K562 (cell line): ENCODE results near the gene PRM1. TPM values are rescaled to one million over a fixed set of nuclear protein-coding genes. Genes with fewer than 3 reads are reported as not detected.

ENCODE experiments used
- ATAC-seq: fragments of 200-7000 bp; cut with Tn5 transposase; 3 replicates; pipeline ENCODE4 v1.9.1; 2020; ENCODE audit warnings: moderate library complexity
- BruUV-seq: library from RNA; stranded (reverse); fragments of 400-500 nt; replicated peaks from 2 replicates; lab custom pipeline; 2021; lab: Mats Ljungman, UMichigan
- CTCF ChIA-PET: fragments of 300-600 bp; formaldehyde crosslinking; extraction: SDS; loops from one replicate; lab custom pipeline; 2021; ENCODE audit warnings: low intra/inter-chr PET ratio; lab: Yijun Ruan, JAX
- POLR2A ChIA-PET: fragments of 300-600, 350-650 bp; sonication (Branson Sonifier 250); formaldehyde crosslinking; extraction: SDS; loops from one replicate; lab custom pipeline; 2021; ENCODE audit warnings: antibody characterized with exemption, inconsistent platforms; lab: Yijun Ruan, JAX
- DNase-seq, 4 experiments: peaks; one replicate each; pipeline versions ENCODE4 v3.0.0 to v3.0.0-alpha.2; 2011 to 2018; ENCODE audit warnings: low spot score in 3 of 4, mixed read lengths in 3 of 4; ENCODE audit errors: extremely low read depth in 1 of 4
- FAIRE-seq: peaks from 2 replicates; lab custom pipeline; 2011; peaks lifted over from hg19 to GRCh38; lab: Jason Lieb, UNC
- H2AFZ ChIP-seq: 2 replicates; pipeline ENCODE4 v1.6.0; 2011; ENCODE audit warnings: low read depth, low read length, control low read depth, inconsistent platforms
- H3K27ac ChIP-seq: fragments of 200-600 bp; 3 replicates; pipeline ENCODE4 v1.8.0; 2011; ENCODE audit warnings: low read depth, mild to moderate bottlenecking, control low read depth, inconsistent platforms, low read length, moderate library complexity, mixed read lengths; ENCODE audit errors: extremely low read depth
- H3K27me3 ChIP-seq, 2 experiments: fragments of 300-600 bp in 1 of 2; 2 replicates in 1 of 2; 3 replicates in 1 of 2; pipeline versions ENCODE4 v1.6.0 to v1.8.0; 2011; ENCODE audit warnings: inconsistent platforms in 2 of 2, low read length in 2 of 2, mild to moderate bottlenecking in 1 of 2, mixed read lengths in 1 of 2, moderate library complexity in 1 of 2; ENCODE audit not compliant: control insufficient read depth in 2 of 2, insufficient read depth in 2 of 2
- H3K36me3 ChIP-seq: fragments of 300-600 bp; 3 replicates; pipeline ENCODE4 v1.8.0; 2011; ENCODE audit warnings: mild to moderate bottlenecking, low read length, inconsistent platforms; ENCODE audit not compliant: control insufficient read depth, insufficient read depth
- H3K4me1 ChIP-seq, 2 experiments: fragments of 200-600 bp in 1 of 2; replicated peaks in 1 of 2; 2 replicates in 1 of 2; 3 replicates in 1 of 2; pipeline versions ENCODE4 v1.5.1 to v1.8.0; 2011; ENCODE audit warnings: inconsistent platforms in 2 of 2, low read length in 2 of 2, mild to moderate bottlenecking in 1 of 2, mixed read lengths in 1 of 2, moderate library complexity in 1 of 2; ENCODE audit not compliant: control insufficient read depth in 2 of 2, insufficient read depth in 2 of 2
- H3K4me2 ChIP-seq: 2 replicates; pipeline ENCODE4 v1.6.1; 2011; ENCODE audit warnings: low read length, control low read depth, inconsistent platforms, mixed read lengths; ENCODE audit not compliant: insufficient read depth
- H3K4me3 ChIP-seq: fragments of 200-600 bp; sonication (generic), shearing (Covaris generic); 2 replicates; pipeline ENCODE4 v1.5.1; 2016; ENCODE audit warnings: control low read depth, inconsistent platforms
- H3K79me2 ChIP-seq: fragments of 200-600 bp; 3 replicates; pipeline ENCODE4 v1.8.0; 2011; ENCODE audit warnings: low read length, inconsistent platforms; ENCODE audit not compliant: control insufficient read depth, insufficient read depth
- H3K9ac ChIP-seq, 2 experiments: 2 replicates each; pipeline versions ENCODE4 v1.6.0 to v1.6.1; 2011; ENCODE audit warnings: low read depth in 2 of 2, low read length in 2 of 2, control low read depth in 1 of 2, inconsistent platforms in 1 of 2, mild to moderate bottlenecking in 1 of 2, mixed read lengths in 1 of 2; ENCODE audit not compliant: insufficient read depth in 1 of 2
- H3K9me1 ChIP-seq: one replicate; pipeline ENCODE4 v1.6.0; 2011; ENCODE audit warnings: inconsistent platforms, mild to moderate bottlenecking, low read length, moderate library complexity; ENCODE audit not compliant: control insufficient read depth, insufficient read depth
- H3K9me3 ChIP-seq: replicated peaks from 2 replicates; pipeline ENCODE4 v1.5.1; 2011; ENCODE audit warnings: low read depth, low read length, inconsistent platforms; ENCODE audit not compliant: control insufficient read depth, insufficient read depth
- H4K20me1 ChIP-seq: replicated peaks from 2 replicates; pipeline ENCODE4 v1.6.1; 2011; ENCODE audit warnings: low read length, inconsistent platforms, mixed read lengths; ENCODE audit not compliant: control insufficient read depth, insufficient read depth
- CBX1 ChIP-seq: sonication (generic); IDR thresholded peaks from 2 replicates; pipeline ENCODE4 v1.6.1; 2016; ENCODE audit warnings: antibody characterized with exemption, low read depth, mild to moderate bottlenecking
- CEBPB ChIP-seq: fragments of 450-650 bp; IDR thresholded peaks from 2 replicates; pipeline ENCODE4 v1.6.1; 2016; ENCODE audit warnings: missing genetic modification characterization, missing compliant biosample characterization
- CREBBP ChIP-seq: IDR thresholded peaks from one replicate; pipeline ENCODE4 v1.6.1; 2012; ENCODE audit warnings: low read depth, mild to moderate bottlenecking, control low read depth, inconsistent platforms, low read length
- FOXJ2 ChIP-seq: fragments of 200-800 bp; sonication (Bioruptor generic); IDR thresholded peaks from 2 replicates; pipeline ENCODE4 v1.6.1; 2016; ENCODE audit warnings: missing genetic modification characterization, missing compliant biosample characterization
- GTF2F1 ChIP-seq: IDR thresholded peaks from 2 replicates; pipeline ENCODE4 v1.6.1; 2011; ENCODE audit warnings: low read depth, low read length, improper control_type of control experiment
- HSF4 ChIP-seq: fragments of 250-450 bp; sonication (Bioruptor Pico); IDR thresholded peaks from 2 replicates; pipeline ENCODE4 v2.1.2; 2022; ENCODE audit warnings: mild to moderate bottlenecking, moderate library complexity, borderline replicate concordance
- KDM4B ChIP-seq, 2 experiments: fragments of 450-650 bp in 1 of 2; sonication (generic) in 1 of 2; IDR thresholded peaks; 2 replicates each; pipeline ENCODE4 v1.6.1; 2016 to 2017; ENCODE audit warnings: borderline replicate concordance in 2 of 2, antibody characterized with exemption in 1 of 2, low read depth in 1 of 2, mild to moderate bottlenecking in 1 of 2
- PHB ChIP-seq: fragments of 250-450 bp; sonication (Bioruptor Pico); IDR thresholded peaks from 2 replicates; pipeline ENCODE4 v1.5.0; 2021
- TBP ChIP-seq: optimal IDR thresholded peaks from 2 replicates; pipeline ENCODE3; 2011; ENCODE audit warnings: low read depth, low read length, improper control_type of control experiment
- WHSC1 ChIP-seq: IDR thresholded peaks from one replicate; pipeline ENCODE4 v1.6.1; 2012; ENCODE audit warnings: low read length, control low read depth, inconsistent platforms
- ZNF12 ChIP-seq: sonication (generic); formaldehyde crosslinking; IDR thresholded peaks from 2 replicates; pipeline ENCODE4 v1.4.0; 2020; ENCODE audit warnings: mild to moderate bottlenecking, missing genetic modification reagents
- ZNF121 ChIP-seq: sonication (generic); formaldehyde crosslinking; conservative IDR thresholded peaks from 2 replicates; pipeline ENCODE4 v1.8.0; 2022; ENCODE audit warnings: missing genetic modification reagents
- ZNF77 ChIP-seq: fragments of 250-450 bp; sonication (Bioruptor Pico); IDR thresholded peaks from 2 replicates; pipeline ENCODE4 v1.5.0; 2020
- WGBS: fragments of 100-300 bp; shearing (Covaris generic); methylation state at CpG from one replicate; pipeline ENCODE4 v1.1.6; 2016; ENCODE audit warnings: low coverage, mixed read lengths; ENCODE audit not compliant: insufficient coverage; ENCODE audit errors: missing lambda C conversion rate; 5-methylcytosine and 5-hydroxymethylcytosine counted together
- in situ Hi-C: fragments of 300-500 bp; cut with MboI; formaldehyde crosslinking; loops from 4 replicates; pipeline ENCODE4 v1.15.0; 2018; ENCODE audit warnings: inconsistent platforms, mixed read lengths
- intact Hi-C: fragments of 100-400 bp; cut with micrococcal nuclease; formaldehyde crosslinking; loops from 2 replicates; pipeline ENCODE4 v1.14.2; 2022
- polyA plus RNA-seq, 8 experiments: library from polyadenylated mRNA; depleted of rRNA in 4 of 8; stranded (reverse) in 5 of 8; unstranded in 3 of 8; fragments of >200 nt; fragmentation: Nextera tagmentation in 2 of 8; fragmentation: Illumina TruSeq in 1 of 8; extraction: Ambion mirVana in 2 of 8; extraction: Trizol in 1 of 8; gene quantifications; 2 replicates each; pipeline versions ENCODE4 v1.2.1 to v1.2.3, GENCODE V29; 2011 to 2014; ENCODE audit warnings: inconsistent platforms in 1 of 8, missing spikeins in 1 of 8
- total RNA-seq, 7 experiments: library from RNA; depleted of rRNA in 6 of 7; stranded (reverse); fragments of >200 nt in 6 of 7; fragmentation: Illumina TruSeq in 2 of 7; extraction: Trizol in 2 of 7; gene quantifications; 2 replicates each; pipeline versions ENCODE4 v1.2.1 to v1.2.3, GENCODE V29; 2011 to 2021; ENCODE audit warnings: low replicate concordance in 1 of 7
- TF ChIP-seq, protein P1 (sequence below): fragments of 450-650 bp; IDR thresholded peaks from 2 replicates; pipeline ENCODE4 v1.6.1; 2016; ENCODE audit warnings: missing biosample characterization, missing genetic modification characterization
- TF ChIP-seq, protein P2 (sequence below): fragments of 250-450 bp; sonication (Bioruptor Pico); IDR thresholded peaks from 2 replicates; pipeline ENCODE4 v1.5.0; 2020; ENCODE audit warnings: mild to moderate bottlenecking, borderline replicate concordance
- TF ChIP-seq, protein P3 (sequence below): fragments of 250-450 bp; sonication (Bioruptor Pico); IDR thresholded peaks from 2 replicates; pipeline ENCODE4 v1.4.0; 2020; ENCODE audit warnings: borderline replicate concordance
- TF ChIP-seq, protein P4 (sequence below): sonication (generic); IDR thresholded peaks from 2 replicates; pipeline ENCODE4 v1.6.1; 2016

PRM1 gene
- total and polyA plus RNA-seq, 9 of the 15 experiments (the other 6 are each of a cell fraction or from before 2014, with no cell fraction given), result not detected

DNA sequence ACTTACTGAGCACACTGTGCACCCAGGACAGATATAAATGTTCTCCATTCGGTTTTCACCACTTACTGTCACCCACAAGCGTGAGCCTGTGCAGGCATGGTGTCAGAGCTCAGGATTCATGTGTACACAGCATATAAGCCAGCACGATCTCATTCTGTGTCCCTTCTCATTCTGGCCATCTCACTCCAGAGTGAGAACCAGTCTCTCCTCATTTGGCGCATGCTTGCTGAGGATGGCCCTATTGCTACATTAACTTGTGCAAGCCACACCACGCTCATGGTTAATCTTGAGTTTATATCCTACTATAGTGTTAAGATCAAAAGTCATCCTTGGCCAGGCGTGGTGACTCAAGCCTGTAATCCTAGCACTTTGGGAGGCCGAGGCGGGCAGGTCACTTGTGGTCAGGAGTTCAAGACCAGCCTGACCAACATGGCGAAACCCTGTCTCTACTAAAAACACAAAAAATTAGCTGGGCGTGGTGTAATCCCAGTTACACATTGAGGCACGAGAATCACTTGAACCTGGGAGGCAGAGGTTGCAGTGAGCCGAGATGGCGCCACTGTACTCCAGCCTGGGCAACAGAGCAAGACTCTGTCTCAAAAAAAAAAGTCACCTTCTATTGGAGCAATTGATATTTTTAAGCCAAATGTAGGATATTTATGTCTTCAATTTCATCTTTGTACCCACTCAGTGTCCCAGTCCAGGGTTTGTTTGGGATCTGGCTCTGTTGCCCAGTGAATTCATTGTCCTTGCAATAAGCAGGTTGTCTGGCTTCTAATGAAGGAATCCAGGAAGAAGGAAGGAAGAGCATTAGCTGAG is 46.0 kb downstream of the PRM1 start:
- Histone ChIP-seq H3K27ac (no peak overlapping the region), H3K9me1 (no peaks in the 10 kb centered on the region), H4K20me1 (no peaks in the 10 kb centered on the region), H3K4me2 (no peak overlapping the region), H3K36me3 (no peaks in the 10 kb centered on the region), H3K79me2 (peaks cover 14% of the 10 kb centered on the region; the same call in 2 of the 3 replicates), H3K9ac (no peak overlapping the region; a peak in 1 of 4 replicates), H3K4me1 (peaks cover 56 to 64% of the 10 kb centered on the region in 2 experiments), H3K9me3 (no peaks in the 10 kb centered on the region), H3K4me3 (no peak overlapping the region), H3K27me3 (no peaks in the 10 kb centered on the region), H2AFZ (peak overlapping the region; percentile 51; the same call in 1 of the 2 replicates)
- 49% methylated on average over 13 of the region's 13 CpGs for WGBS
- CTCF ChIA-PET, result no interaction called here
- peak in 1 of 4 experiments; percentile 41 for DNase-seq
- intact Hi-C loops (no loop called here), in situ Hi-C loops (no loop called here)
- ATAC-seq, result no peak
- BruUV-seq, result no TSS peak
- POLR2A ChIA-PET, result interaction anchor here (2.5 kb wide), 1 partner anchor 19 kb away, joined by 8 read pairs; no protein-coding TSS in a partner anchor
- FAIRE-seq, result no peak
- no peak for TF ChIP-seq CBX1
- TF ChIP-seq CREBBP, result no peak
- peak; percentile 62 for TF ChIP-seq ZNF121 (CRISPR knock-in tag)
- TF ChIP-seq, protein P1, sequence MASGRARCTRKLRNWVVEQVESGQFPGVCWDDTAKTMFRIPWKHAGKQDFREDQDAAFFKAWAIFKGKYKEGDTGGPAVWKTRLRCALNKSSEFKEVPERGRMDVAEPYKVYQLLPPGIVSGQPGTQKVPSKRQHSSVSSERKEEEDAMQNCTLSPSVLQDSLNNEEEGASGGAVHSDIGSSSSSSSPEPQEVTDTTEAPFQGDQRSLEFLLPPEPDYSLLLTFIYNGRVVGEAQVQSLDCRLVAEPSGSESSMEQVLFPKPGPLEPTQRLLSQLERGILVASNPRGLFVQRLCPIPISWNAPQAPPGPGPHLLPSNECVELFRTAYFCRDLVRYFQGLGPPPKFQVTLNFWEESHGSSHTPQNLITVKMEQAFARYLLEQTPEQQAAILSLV, result 0 out of 2 replicates have a peak, but pooled peaks have one; percentile 9
- TF ChIP-seq TBP, result no peak
- TF ChIP-seq GTF2F1, result no peak
- TF ChIP-seq, protein P2, sequence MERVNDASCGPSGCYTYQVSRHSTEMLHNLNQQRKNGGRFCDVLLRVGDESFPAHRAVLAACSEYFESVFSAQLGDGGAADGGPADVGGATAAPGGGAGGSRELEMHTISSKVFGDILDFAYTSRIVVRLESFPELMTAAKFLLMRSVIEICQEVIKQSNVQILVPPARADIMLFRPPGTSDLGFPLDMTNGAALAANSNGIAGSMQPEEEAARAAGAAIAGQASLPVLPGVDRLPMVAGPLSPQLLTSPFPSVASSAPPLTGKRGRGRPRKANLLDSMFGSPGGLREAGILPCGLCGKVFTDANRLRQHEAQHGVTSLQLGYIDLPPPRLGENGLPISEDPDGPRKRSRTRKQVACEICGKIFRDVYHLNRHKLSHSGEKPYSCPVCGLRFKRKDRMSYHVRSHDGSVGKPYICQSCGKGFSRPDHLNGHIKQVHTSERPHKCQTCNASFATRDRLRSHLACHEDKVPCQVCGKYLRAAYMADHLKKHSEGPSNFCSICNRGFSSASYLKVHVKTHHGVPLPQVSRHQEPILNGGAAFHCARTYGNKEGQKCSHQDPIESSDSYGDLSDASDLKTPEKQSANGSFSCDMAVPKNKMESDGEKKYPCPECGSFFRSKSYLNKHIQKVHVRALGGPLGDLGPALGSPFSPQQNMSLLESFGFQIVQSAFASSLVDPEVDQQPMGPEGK (CRISPR knock-in tag), result no peak
- TF ChIP-seq WHSC1, result no peak
- TF ChIP-seq, protein P3, sequence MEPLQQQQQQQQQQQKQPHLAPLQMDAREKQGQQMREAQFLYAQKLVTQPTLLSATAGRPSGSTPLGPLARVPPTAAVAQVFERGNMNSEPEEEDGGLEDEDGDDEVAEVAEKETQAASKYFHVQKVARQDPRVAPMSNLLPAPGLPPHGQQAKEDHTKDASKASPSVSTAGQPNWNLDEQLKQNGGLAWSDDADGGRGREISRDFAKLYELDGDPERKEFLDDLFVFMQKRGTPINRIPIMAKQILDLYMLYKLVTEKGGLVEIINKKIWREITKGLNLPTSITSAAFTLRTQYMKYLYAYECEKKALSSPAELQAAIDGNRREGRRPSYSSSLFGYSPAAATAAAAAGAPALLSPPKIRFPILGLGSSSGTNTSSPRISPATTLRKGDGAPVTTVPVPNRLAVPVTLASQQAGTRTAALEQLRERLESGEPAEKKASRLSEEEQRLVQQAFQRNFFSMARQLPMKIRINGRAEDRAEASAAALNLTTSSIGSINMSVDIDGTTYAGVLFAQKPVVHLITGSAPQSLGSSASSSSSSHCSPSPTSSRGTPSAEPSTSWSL (CRISPR knock-in tag), result no peak
- TF ChIP-seq CEBPB, result peak; percentile 59
- no peak for TF ChIP-seq PHB
- no peak for TF ChIP-seq ZNF77 (CRISPR knock-in tag)
- no peak for TF ChIP-seq FOXJ2
- TF ChIP-seq ZNF12, result no peak
- TF ChIP-seq KDM4B (IDR thresholded peaks at IDR 0.05; ENCODE audit: borderline replicate concordance in 2 of 2, low read depth in 1 of 2), result no peak
- TF ChIP-seq HSF4 (CRISPR knock-in tag), result no peak
- TF ChIP-seq, protein P4, sequence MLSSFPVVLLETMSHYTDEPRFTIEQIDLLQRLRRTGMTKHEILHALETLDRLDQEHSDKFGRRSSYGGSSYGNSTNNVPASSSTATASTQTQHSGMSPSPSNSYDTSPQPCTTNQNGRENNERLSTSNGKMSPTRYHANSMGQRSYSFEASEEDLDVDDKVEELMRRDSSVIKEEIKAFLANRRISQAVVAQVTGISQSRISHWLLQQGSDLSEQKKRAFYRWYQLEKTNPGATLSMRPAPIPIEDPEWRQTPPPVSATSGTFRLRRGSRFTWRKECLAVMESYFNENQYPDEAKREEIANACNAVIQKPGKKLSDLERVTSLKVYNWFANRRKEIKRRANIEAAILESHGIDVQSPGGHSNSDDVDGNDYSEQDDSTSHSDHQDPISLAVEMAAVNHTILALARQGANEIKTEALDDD, result peak; percentile 66; the same call in 1 of the 2 replicates
